ENCODE results near the gene RHPN2.

Gene RHPN2

DNA sequence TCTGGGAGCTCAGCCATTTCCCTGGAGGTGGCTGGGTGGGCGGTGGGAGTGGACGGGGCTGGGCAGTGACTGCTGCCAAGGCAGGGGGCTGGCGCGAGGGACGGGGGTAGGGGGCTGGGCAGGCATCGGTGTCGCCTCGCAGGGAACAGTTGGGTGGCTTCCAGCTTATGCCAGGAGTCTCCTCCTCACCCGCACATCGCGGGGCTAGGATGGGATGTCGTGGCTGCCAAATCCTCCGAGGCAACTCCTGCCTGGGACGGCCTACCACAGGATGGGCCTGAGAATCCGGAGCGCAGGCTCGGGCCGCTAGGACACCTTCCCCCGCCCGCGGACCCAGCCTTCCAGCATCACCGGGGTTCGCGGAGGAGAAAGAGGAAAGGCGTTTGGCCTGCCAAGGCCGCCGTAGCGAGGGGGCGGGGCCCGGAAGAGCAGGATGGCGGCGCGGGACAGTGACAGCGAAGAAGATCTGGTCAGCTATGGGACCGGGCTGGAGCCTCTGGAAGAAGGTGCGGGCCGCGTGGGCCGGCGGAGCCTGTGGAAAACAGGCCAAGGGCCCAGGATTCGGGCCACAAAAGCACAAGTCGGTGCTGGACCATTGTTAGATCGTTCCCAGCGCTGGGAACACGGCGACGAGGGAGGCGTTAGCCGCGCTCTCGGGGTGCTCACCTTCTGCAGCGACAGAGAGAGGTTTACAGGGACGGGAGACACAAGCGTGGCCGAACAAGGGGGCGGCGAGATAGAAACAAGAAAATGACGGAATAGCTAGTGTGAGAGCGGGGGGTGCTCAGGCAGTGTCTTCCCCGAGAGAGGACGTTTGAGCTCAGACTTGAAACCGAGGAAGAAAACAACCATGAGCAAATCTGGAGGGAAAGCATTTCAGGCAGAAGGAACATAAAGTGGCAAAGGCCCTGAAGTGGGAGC, 16.3 kb upstream of the RHPN2 start, which contains the start of gene GPATCH1:
Gene GPATCH1 (plus strand): TSS at position 421 of the 921 bp plus-strand sequence. CDS start 13 bp downstream, at position 434.
- peak within 1 kb of the TSS; percentile 76 for H3K27ac ChIP-seq (replicated peaks)
- H3K4me3 ChIP-seq (replicated peaks; ENCODE audit: insufficient read depth, low read length): peak within 1 kb of the TSS; percentile 83
- DNase-seq (ENCODE audit: low read depth in 1 of 2, low spot score in 1 of 2): peak; percentile 73 to 85
- no peaks in the 10 kb centered on the region for H3K27me3 ChIP-seq (ENCODE audit: insufficient read depth, poor library complexity, severe bottlenecking)
- TF ChIP-seq, protein P1, sequence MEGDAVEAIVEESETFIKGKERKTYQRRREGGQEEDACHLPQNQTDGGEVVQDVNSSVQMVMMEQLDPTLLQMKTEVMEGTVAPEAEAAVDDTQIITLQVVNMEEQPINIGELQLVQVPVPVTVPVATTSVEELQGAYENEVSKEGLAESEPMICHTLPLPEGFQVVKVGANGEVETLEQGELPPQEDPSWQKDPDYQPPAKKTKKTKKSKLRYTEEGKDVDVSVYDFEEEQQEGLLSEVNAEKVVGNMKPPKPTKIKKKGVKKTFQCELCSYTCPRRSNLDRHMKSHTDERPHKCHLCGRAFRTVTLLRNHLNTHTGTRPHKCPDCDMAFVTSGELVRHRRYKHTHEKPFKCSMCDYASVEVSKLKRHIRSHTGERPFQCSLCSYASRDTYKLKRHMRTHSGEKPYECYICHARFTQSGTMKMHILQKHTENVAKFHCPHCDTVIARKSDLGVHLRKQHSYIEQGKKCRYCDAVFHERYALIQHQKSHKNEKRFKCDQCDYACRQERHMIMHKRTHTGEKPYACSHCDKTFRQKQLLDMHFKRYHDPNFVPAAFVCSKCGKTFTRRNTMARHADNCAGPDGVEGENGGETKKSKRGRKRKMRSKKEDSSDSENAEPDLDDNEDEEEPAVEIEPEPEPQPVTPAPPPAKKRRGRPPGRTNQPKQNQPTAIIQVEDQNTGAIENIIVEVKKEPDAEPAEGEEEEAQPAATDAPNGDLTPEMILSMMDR (IDR thresholded peaks at IDR 0.05; ENCODE audit: insufficient read depth, low read length): no peak
- TF ChIP-seq POLR2AphosphoS5 (IDR thresholded peaks at IDR 0.05; ENCODE audit: low read depth) (peak; percentile 90), GABPA (IDR thresholded peaks at IDR 0.05; ENCODE audit: low read depth) (no peak), REST (IDR thresholded peaks at IDR 0.05; ENCODE audit: insufficient replicate concordance, low read depth) (no peak), SPI1 (IDR thresholded peaks at IDR 0.05; ENCODE audit: borderline replicate concordance, low read depth) (peak; percentile 45; the same call in 1 of the 2 replicates)

GRCh38 chr19:33075519-33075918, 10.8 kb upstream of the RHPN2 start:
- TF ChIP-seq, protein P1 (IDR thresholded peaks at IDR 0.05; ENCODE audit: insufficient read depth, low read length): no peak
- TF ChIP-seq SPI1 (IDR thresholded peaks at IDR 0.05; ENCODE audit: borderline replicate concordance, low read depth) (no peak), GABPA (IDR thresholded peaks at IDR 0.05; ENCODE audit: low read depth) (no peak), REST (IDR thresholded peaks at IDR 0.05; ENCODE audit: insufficient replicate concordance, low read depth) (no peak), POLR2AphosphoS5 (IDR thresholded peaks at IDR 0.05; ENCODE audit: low read depth) (no peak)
- DNase-seq (ENCODE audit: low read depth in 1 of 2, low spot score in 1 of 2): no peak
- no peak overlapping the region for H3K4me3 ChIP-seq (replicated peaks; ENCODE audit: insufficient read depth, low read length)
- no peaks in the 10 kb centered on the region for H3K27me3 ChIP-seq (ENCODE audit: insufficient read depth, poor library complexity, severe bottlenecking)
- no peak overlapping the region for H3K27ac ChIP-seq (replicated peaks)

DNA sequence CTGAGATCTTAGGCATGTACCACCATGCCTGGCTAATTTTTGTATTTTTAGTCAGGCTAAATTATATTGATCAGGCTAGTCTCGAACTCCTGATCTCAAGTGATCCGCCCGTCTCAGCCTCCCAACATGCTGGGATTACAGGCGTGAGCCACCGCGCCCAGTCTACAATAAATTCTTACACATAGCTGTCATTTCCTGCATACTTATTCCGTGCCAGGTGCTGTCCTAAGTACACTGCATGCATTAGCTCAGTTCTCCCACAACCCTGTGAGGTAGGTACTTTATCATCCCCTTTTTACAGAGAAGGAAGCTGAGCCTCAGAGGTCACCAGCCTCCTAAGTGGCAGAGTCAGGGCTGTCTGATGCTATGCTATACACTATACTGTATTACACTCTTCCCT, 7.2 kb upstream of the RHPN2 start:
- H3K27me3 ChIP-seq (ENCODE audit: insufficient read depth, poor library complexity, severe bottlenecking): no peaks in the 10 kb centered on the region
- no peak for DNase-seq (ENCODE audit: low read depth in 1 of 2, low spot score in 1 of 2)
- H3K27ac ChIP-seq (replicated peaks): no peak overlapping the region
- H3K4me3 ChIP-seq (replicated peaks; ENCODE audit: insufficient read depth, low read length): no peak overlapping the region
- TF ChIP-seq SPI1 (IDR thresholded peaks at IDR 0.05; ENCODE audit: borderline replicate concordance, low read depth): no peak

DNA sequence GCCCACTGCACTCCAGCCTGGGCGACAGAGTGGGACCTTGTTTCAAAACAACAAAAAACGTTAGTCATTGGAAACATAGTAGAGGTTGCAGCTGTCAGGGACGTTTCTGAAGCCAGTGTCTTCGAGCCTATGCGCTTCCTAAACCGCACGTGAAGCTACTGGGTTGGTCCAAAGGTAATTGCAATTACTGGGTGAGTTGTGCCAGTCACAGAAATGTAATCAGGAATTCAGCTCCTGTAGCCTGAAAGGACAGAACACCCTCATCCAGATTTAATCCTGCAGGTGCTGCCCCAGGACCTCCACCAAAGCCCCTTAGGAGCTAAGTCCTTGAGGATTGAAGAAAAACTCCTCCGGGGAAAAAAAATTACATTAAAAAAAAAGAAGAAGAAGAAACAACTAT, 2.4 kb upstream of the RHPN2 start:
- peaks cover 14% of the 10 kb centered on the region for H3K27me3 ChIP-seq (ENCODE audit: insufficient read depth, poor library complexity, severe bottlenecking)
- no peak overlapping the region for H3K4me3 ChIP-seq (replicated peaks; ENCODE audit: insufficient read depth, low read length)
- DNase-seq (ENCODE audit: low read depth in 1 of 2, low spot score in 1 of 2): no peak
- TF ChIP-seq GABPA (IDR thresholded peaks at IDR 0.05; ENCODE audit: low read depth) (no peak), REST (IDR thresholded peaks at IDR 0.05; ENCODE audit: insufficient replicate concordance, low read depth) (no peak), SPI1 (IDR thresholded peaks at IDR 0.05; ENCODE audit: borderline replicate concordance, low read depth) (no peak), POLR2AphosphoS5 (IDR thresholded peaks at IDR 0.05; ENCODE audit: low read depth) (no peak)
- TF ChIP-seq, protein P1 (IDR thresholded peaks at IDR 0.05; ENCODE audit: insufficient read depth, low read length): no peak
- H3K27ac ChIP-seq (replicated peaks): no peak overlapping the region
